LNCAP (cell line): Measurements from ENCODE around the gene MYOF.

Experiments
- TF ChIP-seq, protein P1 (sequence below): fragments of 450-650 bp; IDR thresholded peaks from 2 replicates; pipeline ENCODE4 v1.5.1; 2017; ENCODE audit warnings: mild to moderate bottlenecking

MYOF gene

DNA sequence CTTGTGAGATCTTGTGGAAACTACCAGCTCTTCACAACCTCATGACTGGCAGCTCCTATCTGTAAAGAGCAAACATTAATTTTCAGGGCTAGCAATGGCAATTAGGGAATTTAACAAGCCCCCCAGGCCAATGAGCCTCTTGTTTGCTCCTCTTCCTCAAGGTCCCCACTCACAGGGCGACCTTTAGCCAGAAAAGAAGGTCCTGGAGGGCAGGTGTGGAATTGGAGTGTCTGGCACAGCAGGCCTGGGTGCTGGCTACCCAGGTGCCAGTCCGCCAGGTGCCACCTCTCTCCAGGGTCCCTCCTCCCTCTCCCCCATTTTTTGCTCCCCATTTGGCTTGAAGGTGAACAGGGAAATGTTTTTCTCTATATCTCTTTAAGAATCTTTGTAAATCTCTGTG, 12.4 kb upstream of the MYOF start:
- TF ChIP-seq, protein P1, sequence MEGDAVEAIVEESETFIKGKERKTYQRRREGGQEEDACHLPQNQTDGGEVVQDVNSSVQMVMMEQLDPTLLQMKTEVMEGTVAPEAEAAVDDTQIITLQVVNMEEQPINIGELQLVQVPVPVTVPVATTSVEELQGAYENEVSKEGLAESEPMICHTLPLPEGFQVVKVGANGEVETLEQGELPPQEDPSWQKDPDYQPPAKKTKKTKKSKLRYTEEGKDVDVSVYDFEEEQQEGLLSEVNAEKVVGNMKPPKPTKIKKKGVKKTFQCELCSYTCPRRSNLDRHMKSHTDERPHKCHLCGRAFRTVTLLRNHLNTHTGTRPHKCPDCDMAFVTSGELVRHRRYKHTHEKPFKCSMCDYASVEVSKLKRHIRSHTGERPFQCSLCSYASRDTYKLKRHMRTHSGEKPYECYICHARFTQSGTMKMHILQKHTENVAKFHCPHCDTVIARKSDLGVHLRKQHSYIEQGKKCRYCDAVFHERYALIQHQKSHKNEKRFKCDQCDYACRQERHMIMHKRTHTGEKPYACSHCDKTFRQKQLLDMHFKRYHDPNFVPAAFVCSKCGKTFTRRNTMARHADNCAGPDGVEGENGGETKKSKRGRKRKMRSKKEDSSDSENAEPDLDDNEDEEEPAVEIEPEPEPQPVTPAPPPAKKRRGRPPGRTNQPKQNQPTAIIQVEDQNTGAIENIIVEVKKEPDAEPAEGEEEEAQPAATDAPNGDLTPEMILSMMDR = no peak

DNA sequence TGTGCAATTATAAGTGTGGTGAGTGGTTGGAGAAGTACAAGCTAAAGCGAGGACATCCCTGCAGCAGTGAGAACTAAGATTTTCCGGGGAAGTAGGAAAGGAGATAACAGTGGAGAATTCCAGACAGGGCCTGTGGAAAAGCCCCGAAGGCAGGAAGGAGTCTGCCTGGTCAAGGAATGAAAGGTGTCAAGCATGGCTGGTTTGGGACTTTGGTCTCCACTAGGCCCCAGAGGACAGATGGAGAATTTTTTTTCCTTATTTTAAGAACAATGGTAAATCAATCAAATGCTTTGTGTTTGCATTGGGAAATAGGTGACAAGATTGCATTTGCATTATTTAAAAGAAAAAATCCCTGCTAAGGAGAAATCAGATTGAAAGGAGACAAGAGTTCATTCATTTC, 11.0 kb upstream of the MYOF start:
- TF ChIP-seq, protein P1 = no peak

DNA sequence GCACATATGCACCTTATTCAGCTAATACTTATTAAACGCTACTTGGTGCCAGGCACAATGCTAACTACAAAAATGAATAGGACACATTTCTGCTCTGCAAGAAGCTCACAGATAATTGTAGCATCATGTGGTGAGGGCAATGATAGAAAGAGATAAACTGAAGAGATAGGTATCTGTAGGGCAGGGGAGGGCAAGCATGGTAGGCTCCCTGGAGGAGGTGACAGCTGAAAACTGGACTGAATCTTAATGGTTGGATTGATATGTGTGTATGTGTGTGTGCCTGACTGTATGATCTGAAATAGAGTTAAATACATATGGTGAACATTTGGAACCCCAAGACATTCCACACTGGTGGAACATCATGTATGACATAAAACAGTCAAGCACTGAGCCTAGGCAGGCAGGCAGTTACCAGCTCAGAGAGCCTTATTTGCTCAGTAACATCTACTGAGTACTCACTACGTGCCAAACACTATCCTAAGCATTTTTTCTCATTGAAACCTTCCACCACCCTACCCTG, 9.5 kb upstream of the MYOF start:
- TF ChIP-seq, protein P1 = no peak

DNA sequence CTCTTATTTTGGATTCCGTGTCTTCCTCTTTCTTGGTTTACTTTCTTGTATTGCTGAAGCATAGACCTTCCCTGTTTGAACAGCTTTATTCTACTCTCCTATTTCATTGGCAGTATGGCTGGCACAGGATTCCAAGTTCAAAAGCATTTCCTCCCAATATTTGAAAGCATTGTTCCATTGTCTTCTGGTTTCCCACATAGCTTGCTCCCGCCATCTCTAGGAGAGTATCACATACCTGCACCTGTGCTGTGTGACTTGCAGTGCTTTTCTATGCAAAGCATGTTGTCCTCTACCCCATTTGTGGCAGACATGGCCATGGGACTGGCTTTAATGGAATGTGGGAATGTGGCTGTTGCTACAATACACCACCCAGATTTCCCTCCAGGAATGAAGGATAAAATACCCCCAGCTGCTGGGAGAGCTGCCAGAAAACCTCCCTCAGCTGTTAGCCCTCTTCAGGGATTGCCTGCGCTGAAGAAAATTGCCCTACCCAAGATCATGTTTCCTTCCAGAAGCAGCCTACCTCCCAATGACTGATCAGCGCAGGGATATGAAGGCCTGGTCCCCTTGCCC, 6.9 kb upstream of the MYOF start:
- TF ChIP-seq, protein P1 = no peak

DNA sequence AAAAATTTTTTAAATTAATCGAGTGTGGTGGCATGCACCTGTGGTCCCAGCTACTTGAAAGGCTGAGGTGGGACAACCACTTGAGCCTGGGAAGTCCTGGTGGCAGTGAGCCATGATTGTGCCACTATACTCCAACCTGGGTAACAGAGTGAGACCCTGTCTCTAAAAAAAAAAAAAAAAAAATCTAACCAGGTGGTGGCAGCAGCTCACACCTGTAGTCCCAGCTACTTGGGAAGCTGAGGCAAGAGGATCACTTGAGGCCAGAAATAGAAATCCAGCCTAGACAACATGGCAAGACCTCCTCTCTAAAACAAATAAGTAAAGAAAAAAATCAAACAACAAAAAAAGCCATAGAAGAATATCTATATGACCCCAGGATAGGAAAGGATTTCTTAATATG, 3.6 kb upstream of the MYOF start:
- TF ChIP-seq, protein P1 = peak; percentile 16; the same call in 1 of the 2 replicates

DNA sequence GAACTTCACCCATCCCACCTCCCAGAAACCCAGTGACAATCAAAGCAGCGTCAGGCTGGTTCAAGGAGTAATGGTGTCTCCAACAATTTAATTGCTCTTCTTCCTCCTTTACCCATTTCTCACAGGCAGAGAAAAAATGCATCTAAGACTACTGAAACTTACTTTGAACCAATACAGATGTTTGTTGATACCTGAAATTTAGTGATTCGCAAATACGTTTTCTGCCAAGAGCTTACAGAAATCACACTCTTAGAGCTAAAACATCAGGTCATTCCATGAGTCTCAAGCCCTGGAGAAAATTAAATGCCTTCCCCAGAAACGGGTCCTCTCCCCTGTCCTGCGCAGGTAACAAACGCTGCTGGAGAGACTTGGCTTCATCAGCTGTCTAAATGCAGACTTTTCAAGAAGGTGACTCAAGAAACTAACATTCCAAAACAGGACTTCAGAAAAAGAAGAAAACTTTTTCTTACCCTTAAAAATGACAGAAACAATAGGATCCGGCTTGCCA, 443 bp downstream of the MYOF start:
- TF ChIP-seq, protein P1 = no peak

DNA sequence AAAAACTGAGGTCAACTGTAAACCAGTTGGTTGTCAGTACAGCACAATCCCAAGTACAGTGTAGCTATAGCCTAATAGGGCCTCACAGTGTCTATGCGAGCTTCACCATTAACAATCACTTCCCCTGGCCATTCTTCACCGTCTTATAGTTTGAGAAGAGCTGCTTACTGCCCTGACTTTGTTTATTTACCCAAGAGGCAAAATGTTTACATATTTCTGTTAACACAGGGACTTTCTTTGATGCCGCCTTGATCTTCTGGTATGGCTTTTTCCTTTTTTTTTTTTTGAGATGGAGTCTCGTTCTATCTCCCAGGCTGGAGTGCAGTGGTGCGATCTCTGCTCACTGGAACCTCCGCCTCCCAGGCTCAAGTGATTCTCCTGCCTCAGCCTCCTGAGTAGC, 3.3 kb downstream of the MYOF start:
- TF ChIP-seq, protein P1 = no peak

DNA sequence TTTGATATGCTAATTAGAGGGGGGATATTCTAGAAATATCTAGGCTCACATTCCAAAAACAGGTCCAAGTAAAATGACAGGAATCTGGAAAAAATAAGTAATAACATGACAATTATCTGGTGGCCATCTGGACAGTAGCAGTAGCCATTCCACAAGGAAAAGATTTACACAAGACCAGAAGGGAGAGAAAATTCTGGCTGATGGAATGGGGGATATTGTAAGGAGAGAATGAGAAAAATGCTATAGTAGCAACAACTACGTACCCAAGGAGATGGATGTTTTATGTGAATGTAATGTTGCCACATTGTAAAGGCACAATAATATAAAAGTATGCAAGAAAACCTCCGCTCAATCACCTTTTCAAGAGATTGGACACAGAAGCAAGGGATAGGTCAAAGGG, 5.4 kb downstream of the MYOF start:
- TF ChIP-seq, protein P1 = no peak
